IMR-90 (cell line): ENCODE data around the gene TNFRSF1B.

Experiments
- BHLHE40 ChIP-seq: fragments of 150-350 bp; IDR thresholded peaks from 2 replicates; pipeline ENCODE4 v1.6.1; 2016; ENCODE audit warnings: mild to moderate bottlenecking, low read depth, low read length
- CEBPB ChIP-seq: IDR thresholded peaks from 2 replicates; pipeline ENCODE4 v1.6.1; 2012; ENCODE audit warnings: low read depth, low read length, improper control_type of control experiment
- CHD1 ChIP-seq: IDR thresholded peaks from 2 replicates; pipeline ENCODE4 v1.6.1; 2012; ENCODE audit warnings: low read depth, low read length, improper control_type of control experiment
- CTCF ChIP-seq: conservative IDR thresholded peaks from 2 replicates; pipeline ENCODE4 v1.5.1; 2012; ENCODE audit warnings: mild to moderate bottlenecking, low read depth, low read length, improper control_type of control experiment
- ELK1 ChIP-seq: fragments of 150-350 bp; IDR thresholded peaks from 2 replicates; pipeline ENCODE4 v1.6.1; 2016; ENCODE audit warnings: low read depth, mild to moderate bottlenecking, low read length, moderate library complexity, borderline replicate concordance
- FOS ChIP-seq: fragments of 150-350 bp; IDR thresholded peaks from 2 replicates; pipeline ENCODE4 v1.6.1; 2016; ENCODE audit warnings: low read depth, low read length
- MAFK ChIP-seq: IDR thresholded peaks from 2 replicates; pipeline ENCODE4 v1.6.1; 2012; ENCODE audit warnings: low read depth, low read length, improper control_type of control experiment
- MXI1 ChIP-seq: IDR thresholded peaks from 2 replicates; pipeline ENCODE4 v1.6.1; 2012; ENCODE audit warnings: low read depth, mild to moderate bottlenecking, low read length, moderate library complexity, borderline replicate concordance
- POLR2A ChIP-seq: IDR thresholded peaks from 2 replicates; pipeline ENCODE4 v1.6.1; 2012; ENCODE audit warnings: mild to moderate bottlenecking, low read depth, low read length
- RAD21 ChIP-seq: IDR thresholded peaks from 2 replicates; pipeline ENCODE4 v1.6.1; 2012; ENCODE audit warnings: low read length, improper control_type of control experiment
- RFX5 ChIP-seq: IDR thresholded peaks from 2 replicates; pipeline ENCODE4 v1.8.0; 2012; ENCODE audit warnings: low read depth, mild to moderate bottlenecking, low read length, moderate library complexity
- SMC3 ChIP-seq: fragments of 150-350 bp; IDR thresholded peaks from 2 replicates; pipeline ENCODE4 v1.6.1; 2016; ENCODE audit warnings: low read depth, mild to moderate bottlenecking, antibody characterized with exemption, low read length, moderate library complexity
- USF2 ChIP-seq: fragments of 150-350 bp; IDR thresholded peaks from 2 replicates; pipeline ENCODE4 v1.6.1; 2017; ENCODE audit warnings: mild to moderate bottlenecking, antibody characterized with exemption, low read length, low read depth

DNA sequence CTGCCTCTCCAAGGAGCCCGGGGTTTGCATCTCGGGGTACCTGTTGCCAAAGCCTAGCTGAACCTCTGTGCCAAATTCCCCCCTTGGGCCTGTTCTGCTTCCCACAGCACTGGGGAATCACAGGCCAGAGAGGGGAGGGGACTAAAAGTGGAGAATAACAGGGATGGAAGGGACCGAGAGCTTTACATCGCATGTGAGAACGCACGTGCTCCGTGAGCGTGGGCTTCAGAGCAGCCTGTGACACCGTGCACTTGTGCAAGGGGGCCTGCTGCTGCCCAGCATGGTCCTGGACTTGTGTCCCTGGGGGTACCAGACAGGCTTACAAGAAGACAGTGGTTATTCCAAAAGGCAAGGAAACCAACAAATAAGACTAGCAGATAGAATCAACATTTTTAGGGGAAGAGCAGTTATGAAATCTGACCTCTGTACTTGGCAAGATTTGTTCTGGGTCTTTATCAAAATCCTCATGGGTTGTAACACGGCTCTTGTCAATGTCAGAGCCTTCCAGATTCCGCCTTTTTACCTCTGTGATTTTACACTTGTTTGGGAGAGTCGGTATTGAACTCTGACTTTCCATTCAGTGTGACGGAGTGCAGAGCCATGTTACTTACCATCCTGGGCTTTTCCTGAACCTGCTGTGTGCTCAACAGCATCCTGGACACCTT lies 36.2 kb upstream of the TNFRSF1B start:
- TF ChIP-seq CTCF (no peak), MAFK (no peak), RFX5 (no peak), RAD21 (no peak), POLR2A (no peak), CEBPB (no peak), USF2 (no peak), MXI1 (no peak), FOS (no peak), SMC3 (no peak), ELK1 (no peak), BHLHE40 (no peak), CHD1 (no peak)
